Kidney capillary endothelial cell (primary cell): ENCODE measurements around the gene TAC3.
"Not testable (repeated sequence)": the region's sequence is repeated elsewhere in the genome, so short reads cannot be mapped to it uniquely, and the experiment has no call there.

ENCODE experiments used
- DNase-seq: peaks from one replicate; pipeline ENCODE4 v3.0.0-alpha.2; 2018; ENCODE audit warnings: low spot score

TAC3 gene

DNA sequence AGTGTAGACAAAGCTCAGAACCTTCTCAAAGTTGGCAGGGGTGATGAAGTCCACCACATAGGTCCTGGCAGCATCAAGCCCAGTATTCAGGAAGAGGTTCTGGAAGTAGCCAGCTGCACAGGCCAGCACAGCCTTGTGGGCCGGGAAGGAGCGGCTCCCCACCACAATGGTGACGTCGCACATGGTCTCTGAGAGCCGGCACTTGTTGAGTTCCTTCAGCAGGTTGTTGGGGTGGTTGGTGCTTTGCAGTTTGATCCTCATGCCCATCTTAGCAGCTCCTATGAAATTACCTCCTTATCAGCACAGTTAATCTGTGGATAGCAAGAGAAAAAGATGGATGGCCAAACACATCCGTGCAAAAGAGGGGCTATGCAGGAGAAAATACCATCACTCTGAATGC is 11.7 kb downstream of the TAC3 start:
- no peak for DNase-seq

DNA sequence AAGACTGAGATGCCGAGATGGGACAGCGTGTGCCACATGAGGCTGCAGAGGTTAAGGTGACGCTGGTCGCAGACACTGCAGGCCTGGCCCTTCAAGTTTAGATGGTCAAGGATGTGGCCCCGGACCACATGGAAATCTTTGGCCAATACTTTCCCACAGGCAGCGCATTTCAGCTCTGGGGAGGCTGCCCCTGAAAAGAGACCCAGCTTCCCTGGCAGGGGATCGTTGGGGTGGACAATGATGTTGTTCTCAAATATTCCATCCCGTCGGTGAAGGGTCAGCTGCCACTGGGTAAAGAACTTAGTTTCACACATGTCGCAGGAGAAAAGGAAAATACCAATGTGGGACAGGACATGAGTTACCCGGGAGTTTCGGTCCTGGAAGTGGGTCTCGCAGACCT is 12.9 kb downstream of the TAC3 start:
- no peak for DNase-seq

DNA sequence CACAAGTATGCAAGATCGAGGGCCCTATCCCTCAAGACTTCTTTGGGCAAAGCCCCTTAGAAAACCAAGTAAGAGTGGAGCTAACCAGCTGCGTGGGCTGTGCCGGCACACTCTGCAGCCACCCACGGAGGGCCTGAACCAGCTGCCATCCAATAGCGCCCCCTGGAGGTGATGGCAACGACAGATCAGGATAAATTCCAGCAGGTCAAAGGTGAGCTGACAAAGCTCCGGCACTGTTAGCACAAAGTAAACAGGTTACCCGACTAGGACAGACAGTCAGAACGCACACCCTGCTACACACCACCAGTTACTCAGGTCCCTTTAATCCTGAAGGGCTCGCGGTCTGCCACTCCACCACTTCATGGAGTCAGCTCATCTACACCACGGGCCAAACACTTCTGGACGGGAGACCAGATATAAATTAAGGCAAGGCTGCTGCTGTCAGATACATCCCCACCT is 14.9 kb downstream of the TAC3 start:
- peak; percentile 72 for DNase-seq

DNA sequence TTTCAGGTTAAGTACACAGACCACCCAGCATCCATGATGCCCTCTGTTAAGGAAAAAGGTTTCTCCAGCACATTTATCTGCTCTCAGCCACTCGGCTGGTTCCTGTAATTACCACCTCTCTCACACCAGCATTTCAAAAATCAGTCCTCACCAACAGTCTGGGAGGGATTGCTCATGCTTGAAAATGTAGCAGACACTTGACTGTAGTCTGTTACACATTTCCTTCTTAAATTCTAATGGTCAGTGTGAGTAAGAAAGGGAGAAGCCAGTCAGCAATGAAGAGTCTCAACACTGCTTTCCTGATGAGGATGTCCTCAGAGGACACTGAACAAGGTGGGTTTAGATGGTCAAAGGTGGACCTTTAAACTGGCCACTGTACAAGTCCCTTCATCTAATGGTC is 15.9 kb downstream of the TAC3 start:
- DNase-seq = peak; percentile 61

DNA sequence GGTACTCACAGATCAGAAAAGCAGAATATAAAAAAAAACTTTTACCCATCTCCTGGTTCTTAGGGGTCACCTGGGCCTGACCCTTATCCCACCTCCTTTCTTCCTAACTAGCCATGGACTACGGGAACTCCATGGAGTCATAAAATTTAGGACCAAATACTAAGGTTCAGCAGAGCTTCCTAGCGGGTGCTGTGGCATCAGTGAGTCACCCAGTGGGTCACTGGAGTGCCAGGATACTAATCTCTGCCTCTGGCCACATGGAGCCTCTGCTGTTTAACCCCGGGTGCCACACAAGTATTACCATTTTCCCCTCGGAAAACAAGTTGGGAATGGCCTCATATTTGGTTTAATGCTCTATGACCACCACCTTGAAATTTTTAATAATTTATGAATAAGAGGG is 16.9 kb downstream of the TAC3 start:
- no peak for DNase-seq

DNA sequence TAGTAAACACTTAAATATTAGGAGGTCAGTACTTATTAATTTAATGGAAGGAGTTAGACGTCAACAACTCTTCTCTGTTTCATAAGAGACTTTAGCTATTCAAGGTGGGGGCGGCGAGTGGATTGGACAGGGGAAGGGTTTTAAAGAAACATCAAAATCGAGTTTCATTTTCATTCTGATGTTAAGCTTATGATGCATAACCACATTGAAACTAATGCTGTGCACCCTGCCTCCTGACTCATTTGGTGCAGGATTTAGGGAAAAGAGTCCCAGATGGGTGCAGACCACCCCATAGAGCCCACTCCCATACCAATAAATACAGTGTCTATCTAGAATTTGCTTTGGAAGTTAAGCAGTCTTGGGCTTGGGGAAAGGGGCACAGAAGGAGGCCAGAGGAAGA is 17.3 kb downstream of the TAC3 start:
- no peak for DNase-seq

DNA sequence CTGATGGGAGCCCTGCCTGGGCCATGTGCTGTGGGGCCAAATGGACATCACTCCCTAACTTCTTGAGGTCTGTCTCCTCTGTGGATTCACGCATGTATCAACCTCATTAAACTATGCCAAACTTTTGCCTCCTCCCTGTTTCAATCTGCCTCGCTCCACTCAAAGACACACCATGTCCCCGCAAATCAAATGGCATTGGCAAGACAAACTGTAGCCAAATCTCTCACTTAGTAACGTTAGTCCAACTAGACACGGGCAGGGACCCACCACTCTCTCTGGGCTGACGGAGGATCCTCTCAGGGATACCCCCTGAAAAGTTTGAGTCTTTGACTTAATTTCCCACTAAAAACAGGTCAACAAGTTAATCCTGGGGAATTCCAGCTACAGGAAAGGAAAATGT is 18.0 kb downstream of the TAC3 start:
- DNase-seq = no peak

DNA sequence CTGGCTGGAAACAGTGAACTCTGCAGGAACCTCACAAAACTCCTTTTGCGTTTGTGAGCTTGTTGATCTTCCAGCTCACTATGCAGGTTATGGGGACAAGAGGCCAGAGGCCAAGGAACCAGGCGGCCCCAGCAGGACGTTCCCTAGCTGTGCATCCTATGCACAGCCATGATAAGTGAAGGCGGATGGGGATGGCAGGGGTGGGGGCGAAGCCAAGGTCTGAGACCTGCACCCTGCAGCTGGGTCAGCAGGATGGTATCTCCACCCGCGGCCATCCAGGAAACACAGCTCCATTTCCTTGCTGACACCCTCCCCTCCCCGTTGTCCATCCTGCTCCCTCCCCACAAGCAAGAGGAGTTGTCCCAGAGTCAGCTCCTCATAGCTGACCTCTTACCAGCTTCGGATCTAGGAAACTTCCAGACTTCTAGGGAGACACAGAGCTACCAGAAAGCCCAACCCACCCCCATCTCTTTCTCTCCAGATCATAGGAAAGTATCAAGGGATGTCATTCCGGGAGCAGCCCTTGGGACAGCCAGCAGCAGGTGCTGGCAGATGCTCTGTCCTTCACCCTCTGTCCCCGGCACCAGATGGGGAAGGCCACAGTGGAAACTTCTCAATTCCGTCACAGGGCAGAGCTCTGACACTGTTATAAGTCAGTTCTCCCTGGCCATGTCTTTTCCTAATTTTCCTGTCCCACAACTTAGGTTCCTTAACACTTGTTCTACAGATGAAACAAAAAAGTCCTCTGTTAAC is 19.4 kb downstream of the TAC3 start:
- no peak for DNase-seq

DNA sequence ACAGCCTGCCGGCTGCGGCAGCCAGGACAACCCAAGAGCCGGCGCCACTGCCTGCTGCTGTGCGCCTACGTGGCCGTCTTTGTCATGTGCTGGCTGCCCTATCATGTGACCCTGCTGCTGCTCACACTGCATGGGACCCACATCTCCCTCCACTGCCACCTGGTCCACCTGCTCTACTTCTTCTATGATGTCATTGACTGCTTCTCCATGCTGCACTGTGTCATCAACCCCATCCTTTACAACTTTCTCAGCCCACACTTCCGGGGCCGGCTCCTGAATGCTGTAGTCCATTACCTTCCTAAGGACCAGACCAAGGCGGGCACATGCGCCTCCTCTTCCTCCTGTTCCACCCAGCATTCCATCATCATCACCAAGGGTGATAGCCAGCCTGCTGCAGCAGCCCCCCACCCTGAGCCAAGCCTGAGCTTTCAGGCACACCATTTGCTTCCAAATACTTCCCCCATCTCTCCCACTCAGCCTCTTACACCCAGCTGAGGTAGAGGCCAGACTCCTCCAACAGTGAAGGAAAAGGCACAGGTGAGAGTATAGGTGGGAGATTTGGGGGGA is 20.3 kb downstream of the TAC3 start:
- no peak for DNase-seq

DNA sequence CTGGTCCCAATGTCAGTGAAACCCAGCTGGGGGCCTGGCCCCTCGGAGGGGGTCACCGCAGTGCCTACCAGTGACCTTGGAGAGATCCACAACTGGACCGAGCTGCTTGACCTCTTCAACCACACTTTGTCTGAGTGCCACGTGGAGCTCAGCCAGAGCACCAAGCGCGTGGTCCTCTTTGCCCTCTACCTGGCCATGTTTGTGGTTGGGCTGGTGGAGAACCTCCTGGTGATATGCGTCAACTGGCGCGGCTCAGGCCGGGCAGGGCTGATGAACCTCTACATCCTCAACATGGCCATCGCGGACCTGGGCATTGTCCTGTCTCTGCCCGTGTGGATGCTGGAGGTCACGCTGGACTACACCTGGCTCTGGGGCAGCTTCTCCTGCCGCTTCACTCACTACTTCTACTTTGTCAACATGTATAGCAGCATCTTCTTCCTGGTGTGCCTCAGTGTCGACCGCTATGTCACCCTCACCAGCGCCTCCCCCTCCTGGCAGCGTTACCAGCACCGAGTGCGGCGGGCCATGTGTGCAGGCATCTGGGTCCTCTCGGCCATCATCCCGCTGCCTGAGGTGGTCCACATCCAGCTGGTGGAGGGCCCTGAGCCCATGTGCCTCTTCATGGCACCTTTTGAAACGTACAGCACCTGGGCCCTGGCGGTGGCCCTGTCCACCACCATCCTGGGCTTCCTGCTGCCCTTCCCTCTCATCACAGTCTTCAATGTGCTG is 21.0 kb downstream of the TAC3 start:
- DNase-seq = no peak

DNA sequence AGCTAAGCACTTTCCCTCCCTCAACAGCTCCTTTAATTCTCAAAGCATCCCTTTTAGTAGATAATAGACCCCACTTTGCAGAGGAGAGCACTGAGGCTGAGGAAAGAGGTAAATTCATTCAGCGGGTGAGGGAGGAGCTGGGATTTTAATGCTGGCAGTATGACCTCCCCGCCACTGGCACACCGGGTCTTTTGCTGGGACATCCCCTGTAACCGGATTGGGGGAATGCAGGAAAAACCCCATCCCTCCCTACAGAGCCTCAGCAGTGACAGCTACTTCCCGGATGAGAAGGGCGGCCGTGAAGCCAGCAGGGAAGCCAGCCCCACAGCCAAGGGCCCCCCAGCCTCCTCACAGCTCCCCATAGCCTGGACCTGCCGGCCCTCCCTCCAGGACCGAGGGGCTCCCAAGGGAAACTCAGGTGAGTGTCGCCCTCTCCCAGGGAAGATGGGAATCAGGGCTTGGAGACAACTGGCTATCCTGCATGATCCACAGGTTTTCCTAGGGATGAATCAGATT is 22.0 kb downstream of the TAC3 start:
- no peak for DNase-seq

DNA sequence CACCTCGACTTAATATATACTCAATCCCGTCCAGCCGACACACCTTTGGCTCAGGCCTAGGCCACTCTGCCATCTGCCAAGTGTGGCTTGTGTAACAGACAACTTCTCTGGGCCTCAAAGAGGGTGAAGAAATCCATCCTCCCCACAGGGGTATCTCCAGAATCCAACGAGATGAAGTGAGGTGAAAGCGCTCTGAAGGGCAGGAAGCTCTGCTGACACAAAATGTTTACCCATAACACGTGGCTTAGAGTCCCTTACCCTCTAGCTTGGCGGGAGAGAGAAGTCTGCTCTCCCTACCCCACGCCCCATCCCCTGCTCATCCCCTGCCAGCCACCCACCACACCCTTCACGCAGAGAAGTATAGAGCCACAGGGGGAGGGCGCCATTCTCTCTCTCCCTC is 23.0 kb downstream of the TAC3 start:
- DNase-seq = no peak

DNA sequence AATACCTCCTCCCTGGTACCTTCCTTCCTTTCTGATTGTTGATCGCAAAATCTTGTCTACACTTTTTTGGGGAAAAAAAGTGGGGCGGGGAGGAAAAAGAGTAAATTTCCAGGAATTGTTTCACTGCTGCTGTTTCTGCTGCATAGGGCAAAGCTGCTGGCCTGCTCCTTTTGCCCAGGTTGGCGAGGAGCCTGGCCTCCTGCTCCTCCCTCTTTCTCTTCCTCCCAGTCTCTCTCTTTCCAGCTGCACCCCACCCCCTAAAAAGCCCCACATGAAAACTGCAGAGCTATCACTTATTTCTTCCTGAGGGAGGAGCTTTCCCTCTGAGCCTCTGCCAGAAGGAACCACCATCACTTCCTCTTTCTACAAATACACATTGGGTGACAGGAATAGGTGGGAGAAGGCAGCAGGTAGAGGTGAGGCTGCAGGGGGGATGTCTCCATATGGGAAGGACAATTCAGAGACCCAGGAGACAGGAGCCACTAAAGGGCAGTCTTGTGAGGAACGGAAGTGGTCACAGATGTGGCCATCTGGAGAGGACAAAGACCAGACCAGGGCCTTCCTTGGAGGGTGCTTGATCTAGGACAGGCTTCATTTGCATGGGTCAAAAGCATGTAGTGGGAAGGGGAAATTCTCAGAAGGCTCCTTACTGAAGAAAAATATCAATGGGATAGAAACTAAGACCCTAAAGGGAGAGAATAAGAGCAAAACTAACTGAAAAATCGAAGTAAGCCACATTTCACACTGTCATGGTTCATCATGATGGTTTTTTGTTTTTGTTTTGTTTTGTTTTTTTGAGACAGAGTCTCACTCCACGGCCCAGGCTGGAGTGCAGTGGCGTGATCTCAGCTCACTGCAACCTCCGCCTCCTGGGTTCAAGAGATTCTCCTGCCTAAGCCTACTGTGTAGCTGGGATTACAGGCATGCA is 24.7 kb downstream of the TAC3 start:
- DNase-seq = no peak

DNA sequence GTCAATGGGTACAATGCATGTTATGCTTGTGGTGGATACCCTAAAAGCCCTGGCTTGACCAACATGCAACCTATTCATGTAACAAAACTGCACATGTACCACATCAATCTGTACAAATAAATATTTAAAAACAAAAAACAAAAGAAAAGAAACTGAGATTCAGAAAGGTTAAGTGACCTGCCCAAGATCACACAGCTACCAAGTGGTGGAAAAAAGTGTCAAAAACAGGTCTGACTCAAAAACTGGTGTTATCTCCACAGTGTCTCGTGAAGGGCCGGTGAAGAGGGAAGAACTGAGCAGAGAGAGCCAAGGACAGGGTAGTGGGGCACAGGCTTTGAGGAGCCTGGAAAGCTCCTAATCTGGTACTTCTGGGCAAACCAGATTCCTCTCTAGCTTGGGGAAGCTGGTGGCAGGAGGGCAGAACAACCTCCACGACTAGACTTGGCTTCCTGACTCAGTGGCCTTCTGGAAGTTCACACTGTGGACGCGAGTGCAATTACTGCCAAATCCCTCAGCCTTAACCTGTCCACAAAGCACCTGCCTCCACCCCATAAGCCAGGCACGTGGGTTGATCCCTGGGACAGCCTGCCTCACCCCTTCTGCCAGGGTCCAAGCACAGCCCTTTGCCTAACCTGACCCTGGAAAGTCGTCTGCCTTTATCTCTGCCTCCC is 25.5 kb downstream of the TAC3 start:
- DNase-seq = no peak

DNA sequence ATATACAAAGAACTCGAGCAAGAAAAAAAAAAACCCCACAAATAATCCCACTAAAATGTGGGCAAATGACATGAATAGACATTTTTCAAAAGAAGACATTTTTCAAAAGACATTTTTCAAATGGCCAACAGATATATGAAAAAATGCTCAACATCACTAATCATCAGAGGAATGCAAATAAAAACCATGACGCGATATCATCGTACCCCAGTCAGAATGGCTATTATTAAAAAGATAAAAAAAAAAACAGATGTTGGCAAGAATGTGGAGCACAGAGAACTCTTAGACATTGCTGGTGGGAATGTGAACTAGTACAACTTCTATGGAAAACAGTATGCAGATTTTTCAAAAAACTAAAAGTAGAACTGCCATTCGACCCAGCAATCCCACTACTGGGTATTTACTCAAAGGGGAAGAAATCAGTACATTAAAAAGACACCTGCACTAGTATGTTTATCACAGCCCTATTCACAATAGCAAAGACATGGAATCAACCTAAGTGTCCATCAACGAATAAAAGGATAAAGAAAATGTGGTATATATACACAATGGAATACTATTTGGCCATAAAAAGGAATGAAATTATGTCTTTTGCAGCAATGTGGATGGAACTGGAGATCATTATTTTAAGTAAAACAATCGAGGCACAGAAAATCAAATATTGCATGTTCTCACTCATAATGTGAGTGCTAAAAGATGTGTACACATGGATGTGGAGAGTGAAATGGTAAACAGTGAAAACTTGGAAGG is 26.3 kb downstream of the TAC3 start:
- no peak for DNase-seq

DNA sequence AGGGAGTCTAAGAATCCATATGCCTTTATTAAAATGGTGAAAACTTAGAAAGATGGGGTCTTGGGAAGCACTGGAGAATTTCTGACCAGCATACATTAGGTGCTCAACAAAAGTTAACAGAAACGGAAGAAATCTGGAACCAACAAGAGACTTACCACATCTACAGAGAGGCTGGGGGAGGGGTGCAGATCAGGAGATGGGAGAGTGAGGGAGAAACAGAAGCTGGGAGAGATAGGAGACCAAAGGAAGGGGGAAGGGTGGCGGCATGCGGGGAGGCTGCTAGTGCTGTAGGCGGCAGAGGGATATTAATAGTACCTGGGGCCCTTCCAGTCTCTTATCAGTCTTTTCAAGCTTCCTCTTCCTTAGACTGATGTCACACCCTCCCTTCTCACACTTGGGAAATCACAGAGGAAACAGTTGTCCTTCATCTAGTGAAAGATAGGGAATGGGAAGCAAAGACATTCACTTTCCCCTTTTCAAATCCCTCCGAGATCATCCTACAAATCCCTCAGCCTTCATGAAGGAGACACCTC is 28.1 kb downstream of the TAC3 start:
- DNase-seq = no peak

DNA sequence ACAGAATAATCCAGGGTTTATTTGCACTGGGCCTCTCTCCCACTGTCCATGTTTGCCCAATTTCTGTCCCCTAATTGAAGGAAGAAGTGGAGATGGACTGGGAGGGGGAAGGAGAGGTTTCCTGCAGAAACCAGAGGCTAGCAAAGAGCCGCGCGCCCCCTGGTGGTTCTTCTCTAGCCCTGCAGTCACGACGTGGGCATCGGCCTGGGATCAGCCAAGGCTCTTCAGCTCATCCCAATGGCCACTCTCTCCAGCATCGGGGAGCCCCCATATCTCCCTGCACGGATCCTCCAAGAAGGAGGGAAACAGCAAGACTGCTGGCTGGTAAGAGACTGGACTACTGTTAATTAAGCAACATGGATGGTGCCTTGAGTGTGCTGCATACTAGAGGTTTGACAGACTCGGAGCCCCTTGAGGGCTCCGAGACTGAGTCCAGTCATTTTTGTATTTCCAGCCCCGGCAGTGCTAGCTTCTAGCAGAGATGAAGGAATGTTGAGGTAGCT is 28.7 kb downstream of the TAC3 start:
- peak; percentile 62 for DNase-seq

DNA sequence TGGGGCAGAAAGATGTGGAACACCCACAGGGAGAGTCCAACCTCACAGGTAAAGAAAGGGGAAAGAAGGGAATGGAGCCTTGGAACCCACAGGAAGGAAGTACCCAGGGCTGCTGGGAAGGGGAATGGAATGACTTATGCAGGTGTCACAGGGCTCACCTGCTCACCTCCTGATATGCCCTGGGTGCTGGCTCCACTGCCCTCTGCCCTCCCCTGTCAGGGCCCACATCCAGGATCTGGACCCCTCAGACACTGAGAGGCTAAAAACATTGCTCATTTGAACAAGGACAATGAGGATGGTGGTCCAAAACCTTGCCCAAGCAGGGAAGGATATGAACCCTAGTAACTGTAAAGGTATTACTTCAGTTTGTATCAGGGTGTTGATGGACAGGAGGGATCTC is 29.3 kb downstream of the TAC3 start:
- no peak for DNase-seq

DNA sequence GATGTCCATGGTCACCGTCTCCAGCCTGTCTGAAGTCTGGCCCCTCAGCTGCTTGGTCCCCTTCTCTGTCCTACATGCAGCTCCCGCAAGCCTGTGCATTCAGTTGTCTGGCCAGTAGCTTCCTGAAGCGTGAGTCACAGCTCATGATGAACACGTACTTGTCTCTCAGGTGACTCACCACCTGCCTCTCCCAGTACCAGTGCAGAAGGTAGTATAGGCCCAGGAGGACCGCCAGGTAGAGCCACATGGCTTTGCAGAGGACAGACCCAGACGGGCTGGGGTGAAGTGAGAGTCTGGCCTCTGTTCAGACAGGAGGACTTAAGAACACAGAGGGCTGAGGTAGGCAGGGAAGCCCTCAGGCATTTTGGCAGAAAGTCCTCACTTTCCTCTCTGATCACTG is 30.6 kb downstream of the TAC3 start:
- not testable (repeated sequence) for DNase-seq

DNA sequence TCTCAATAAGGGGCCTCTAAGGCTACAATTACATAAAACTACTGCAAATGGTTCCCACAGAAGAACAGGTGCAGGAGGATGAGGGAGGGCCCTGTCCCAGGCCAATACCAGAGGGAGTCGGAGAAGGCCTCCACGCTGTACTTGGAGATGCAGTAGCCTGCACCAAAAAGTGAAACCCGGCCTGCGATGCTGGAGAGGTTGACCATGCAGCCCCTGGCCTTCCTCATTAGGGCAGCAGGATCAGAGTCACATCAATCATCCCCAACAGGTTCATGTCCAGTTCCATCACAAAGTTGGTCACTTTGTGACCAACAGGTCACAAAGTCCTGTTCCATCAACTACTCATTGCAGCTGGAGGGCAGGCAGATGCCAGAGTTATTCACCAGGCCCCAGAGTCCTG is 32.9 kb downstream of the TAC3 start:
- no peak for DNase-seq
